HUES48 (cell line): Measurements from ENCODE around the gene NAA25.
A peak's percentile ranks its signal among the peaks of the same experiment; 100 is the strongest.
"Not testable (repeated sequence)": the region's sequence is repeated elsewhere in the genome, so short reads cannot be mapped to it uniquely, and the experiment has no call there.

ENCODE experiments used
- H3K27ac ChIP-seq: one replicate; pipeline ENCODE4 v1.7.0; 2013; ENCODE audit warnings: low read depth, low read length, inconsistent platforms
- H3K27me3 ChIP-seq: 2 replicates; pipeline ENCODE4 v1.6.1; 2013; ENCODE audit warnings: mild to moderate bottlenecking, low read length; ENCODE audit not compliant: control insufficient read depth, insufficient read depth
- H3K36me3 ChIP-seq: 2 replicates; pipeline ENCODE4 v1.6.1; 2013; ENCODE audit warnings: low read length; ENCODE audit not compliant: control insufficient read depth, insufficient read depth
- H3K4me1 ChIP-seq: 2 replicates; pipeline ENCODE4 v1.6.1; 2013; ENCODE audit warnings: mild to moderate bottlenecking, low read length; ENCODE audit not compliant: control insufficient read depth, insufficient read depth
- H3K4me3 ChIP-seq: 2 replicates; pipeline ENCODE4 v1.5.1; 2013; ENCODE audit warnings: mild to moderate bottlenecking, low read depth, low read length
- H3K9ac ChIP-seq: 2 replicates; pipeline ENCODE4 v1.6.1; 2013; ENCODE audit warnings: mild to moderate bottlenecking, low read depth, low read length, moderate library complexity
- H3K9me3 ChIP-seq: 2 replicates; pipeline ENCODE4 v1.6.1; 2013; ENCODE audit warnings: low read length; ENCODE audit not compliant: control insufficient read depth, insufficient read depth

The NAA25 gene

GRCh38 chr12:112017041-112017440 lies 91.5 kb downstream of the NAA25 start:
- H3K4me1 ChIP-seq: peaks cover 7% of the 10 kb centered on the region; the same call in 1 of the 2 replicates
- no peaks in the 10 kb centered on the region for H3K27me3 ChIP-seq
- H3K9me3 ChIP-seq: no peaks in the 10 kb centered on the region
- H3K27ac ChIP-seq: no peak overlapping the region
- no peak overlapping the region for H3K4me3 ChIP-seq
- H3K36me3 ChIP-seq: peaks cover 65% of the 10 kb centered on the region
- no peak overlapping the region for H3K9ac ChIP-seq

GRCh38 chr12:112015938-112016337 lies 92.6 kb downstream of the NAA25 start:
- Histone ChIP-seq H3K4me3 (no peak overlapping the region), H3K9me3 (no peaks in the 10 kb centered on the region), H3K27ac (no peak overlapping the region), H3K9ac (no peak overlapping the region), H3K4me1 (peaks cover 13% of the 10 kb centered on the region; the same call in 1 of the 2 replicates), H3K27me3 (no peaks in the 10 kb centered on the region), H3K36me3 (peaks cover 56% of the 10 kb centered on the region)

- Histone ChIP-seq H3K9ac (peak overlapping the region; percentile 88), H3K9me3 (no peaks in the 10 kb centered on the region), H3K4me1 (peaks cover 13% of the 10 kb centered on the region; the same call in 1 of the 2 replicates), H3K27ac (peak overlapping the region; percentile 92), H3K4me3 (peak overlapping the region; percentile 89), H3K36me3 (peaks cover 35% of the 10 kb centered on the region), H3K27me3 (no peaks in the 10 kb centered on the region)
Measured at GRCh38 chr12:112013601-112014402, 94.8 kb downstream of the NAA25 start.

- peak within 1 kb of the TSS; percentile 88 for H3K9ac ChIP-seq
- no peaks in the 10 kb centered on the region for H3K27me3 ChIP-seq
- H3K4me3 ChIP-seq: peak within 1 kb of the TSS; percentile 89
- H3K9me3 ChIP-seq: no peaks in the 10 kb centered on the region
- peaks cover 13% of the 10 kb centered on the region; the same call in 1 of the 2 replicates for H3K4me1 ChIP-seq
- peaks cover 27% of the 10 kb centered on the region for H3K36me3 ChIP-seq
- H3K27ac ChIP-seq: peak within 1 kb of the TSS; percentile 97
Measured at GRCh38 chr12:112012775-112013600, 95.6 kb downstream of the NAA25 start, which contains the start of the genes ERP29 and TMEM116. Gene ERP29, plus strand, starts transcription at chr12:112013426. Its CDS starts 40 bp downstream, at chr12:112013466. Gene TMEM116, minus strand, starts transcription at chr12:112013165. Its CDS starts 7,895 bp downstream, at chr12:112005270.

GRCh38 chr12:112011685-112012084 lies 96.9 kb downstream of the NAA25 start:
- H3K4me1 ChIP-seq: peaks cover 22% of the 10 kb centered on the region
- no peaks in the 10 kb centered on the region for H3K27me3 ChIP-seq
- H3K36me3 ChIP-seq: peaks cover 17% of the 10 kb centered on the region
- 0 out of 2 replicates have a peak overlapping the region, but pooled peaks have one; percentile 83 for H3K9ac ChIP-seq
- H3K4me3 ChIP-seq: peak overlapping the region; percentile 74
- H3K27ac ChIP-seq: no peak overlapping the region
- H3K9me3 ChIP-seq: no peaks in the 10 kb centered on the region

GRCh38 chr12:112010415-112011344 lies 97.9 kb downstream of the NAA25 start:
- Histone ChIP-seq H3K9ac (no peak overlapping the region), H3K27me3 (no peaks in the 10 kb centered on the region), H3K4me3 (no peak overlapping the region), H3K27ac (no peak overlapping the region), H3K4me1 (peaks cover 31% of the 10 kb centered on the region), H3K36me3 (peaks cover 7% of the 10 kb centered on the region), H3K9me3 (no peaks in the 10 kb centered on the region)

GRCh38 chr12:112009596-112009995 lies 99.0 kb downstream of the NAA25 start:
- not testable (repeated sequence) for H3K9me3 ChIP-seq, H3K27me3 ChIP-seq, H3K27ac ChIP-seq, H3K36me3 ChIP-seq, H3K9ac ChIP-seq, H3K4me3 ChIP-seq
- H3K4me1 ChIP-seq: peaks cover 34% of the 10 kb centered on the region

GRCh38 chr12:112008918-112009317 lies 99.7 kb downstream of the NAA25 start:
- Histone ChIP-seq H3K9me3 (no peaks in the 10 kb centered on the region), H3K36me3 (no peaks in the 10 kb centered on the region), H3K4me1 (peaks cover 30% of the 10 kb centered on the region), H3K27ac (no peak overlapping the region), H3K4me3 (no peak overlapping the region), H3K9ac (no peak overlapping the region), H3K27me3 (no peaks in the 10 kb centered on the region)

- Histone ChIP-seq H3K9ac (0 out of 2 replicates have a peak overlapping the region, but pooled peaks have one; percentile 23), H3K27me3 (no peaks in the 10 kb centered on the region), H3K4me3 (no peak overlapping the region), H3K27ac (peak overlapping the region; percentile 0), H3K9me3 (no peaks in the 10 kb centered on the region), H3K36me3 (no peaks in the 10 kb centered on the region), H3K4me1 (peaks cover 30% of the 10 kb centered on the region)
Measured at GRCh38 chr12:112007945-112008344, 100.6 kb downstream of the NAA25 start.
